ENCODE results near the gene PNKP. TPM values are rescaled to one million over a fixed set of nuclear protein-coding genes. Genes with fewer than 3 reads are reported as not detected.
A peak's percentile ranks its signal among the peaks of the same experiment; 100 is the strongest.

PNKP gene
- total RNA-seq, 2 donors from 2014 or later, result 55.8 to 78.7 TPM

GRCh38 chr19:49854378-49855263 is 12.8 kb downstream of the PNKP start:
- ATAC-seq (ENCODE audit: insufficient number of reproducible peaks, low FRiP score, low read depth) (no peak), DNase-seq (ENCODE audit: low spot score) (no peak)

GRCh38 chr19:49853852-49854377 is 13.5 kb downstream of the PNKP start:
- peaks cover 10 to 32% of the 10 kb centered on the region in 2 donors for H3K4me1 ChIP-seq (ENCODE audit: control insufficient read depth in 1 of 2, low read depth in 2 of 2)
- DNase-seq (ENCODE audit: low spot score), result no peak
- no peak for ATAC-seq (ENCODE audit: insufficient number of reproducible peaks, low FRiP score, low read depth)

More at GRCh38 chr19:49854378-49855263, 12.8 kb downstream of the PNKP start:
- H3K4me1 ChIP-seq (ENCODE audit: control insufficient read depth in 1 of 2, low read depth in 2 of 2), result peaks cover 10 to 32% of the 10 kb centered on the region in 2 donors
- no peak for TF ChIP-seq CTCF (IDR thresholded peaks at IDR 0.05)
- H3K4me3 ChIP-seq, result no peak overlapping the region
- H3K36me3 ChIP-seq, result peaks cover 39% of the 10 kb centered on the region
- no peaks in the 10 kb centered on the region for H3K27me3 ChIP-seq (replicated peaks; ENCODE audit: insufficient read depth)
- no peak overlapping the region for H3K27ac ChIP-seq
- H3K9me3 ChIP-seq, result no peaks in the 10 kb centered on the region

GRCh38 chr19:49852631-49853126 is 14.7 kb downstream of the PNKP start:
- DNase-seq (ENCODE audit: low spot score), result no peak
- peaks cover 10 to 32% of the 10 kb centered on the region in 2 donors for H3K4me1 ChIP-seq (ENCODE audit: control insufficient read depth in 1 of 2, low read depth in 2 of 2)
- no peaks in the 10 kb centered on the region for H3K9me3 ChIP-seq
- ATAC-seq (ENCODE audit: insufficient number of reproducible peaks, low FRiP score, low read depth), result no peak
- no peaks in the 10 kb centered on the region for H3K27me3 ChIP-seq (replicated peaks; ENCODE audit: insufficient read depth)
- H3K4me3 ChIP-seq, result peak overlapping the region; percentile 86
- H3K36me3 ChIP-seq, result peaks cover 24% of the 10 kb centered on the region
- TF ChIP-seq CTCF (IDR thresholded peaks at IDR 0.05), result no peak
- no peak overlapping the region for H3K27ac ChIP-seq

More at GRCh38 chr19:49853852-49854377, 13.5 kb downstream of the PNKP start:
- no peak overlapping the region for H3K27ac ChIP-seq
- H3K36me3 ChIP-seq, result peaks cover 35% of the 10 kb centered on the region
- no peak overlapping the region for H3K4me3 ChIP-seq
- H3K27me3 ChIP-seq (replicated peaks; ENCODE audit: insufficient read depth), result no peaks in the 10 kb centered on the region
- H3K9me3 ChIP-seq, result no peaks in the 10 kb centered on the region
- TF ChIP-seq CTCF (IDR thresholded peaks at IDR 0.05), result no peak

- Histone ChIP-seq H3K27me3 (replicated peaks; ENCODE audit: insufficient read depth) (no peaks in the 10 kb centered on the region), H3K9me3 (no peaks in the 10 kb centered on the region), H3K27ac (peak overlapping the region; percentile 94 to 97), H3K4me3 (peak overlapping the region; percentile 86), H3K36me3 (peaks cover 14% of the 10 kb centered on the region), H3K4me1 (ENCODE audit: control insufficient read depth in 1 of 2, low read depth in 2 of 2) (peaks cover 10 to 32% of the 10 kb centered on the region in 2 donors)
- ATAC-seq (ENCODE audit: insufficient number of reproducible peaks, low FRiP score, low read depth) (no peak), DNase-seq (ENCODE audit: low spot score) (no peak)
- no peak for TF ChIP-seq CTCF (IDR thresholded peaks at IDR 0.05)
These were observed 15.7 kb downstream of the PNKP start for GRCh38 chr19:49851456-49852259.
